HepG2 (cell line): ENCODE results near the gene C1QTNF1. TPM values are rescaled to one million over a fixed set of nuclear protein-coding genes. Genes with fewer than 3 reads are reported as not detected.

Source experiments
- GATAD2A ChIP-seq: IDR thresholded peaks from 2 replicates; pipeline ENCODE4 v1.6.1; 2016
- ZNF788 ChIP-seq: sonication (generic); formaldehyde crosslinking; IDR thresholded peaks from 2 replicates; pipeline ENCODE4 v1.5.0; 2020; ENCODE audit warnings: mild to moderate bottlenecking, missing genetic modification reagents, borderline replicate concordance
- polyA plus RNA-seq, 8 experiments: library from polyadenylated mRNA; depleted of rRNA in 3 of 8; stranded (reverse) in 7 of 8; unstranded in 1 of 8; fragments of >200 nt; fragmentation: Illumina TruSeq in 4 of 8; extraction: Trizol in 4 of 8; gene quantifications; 2 replicates each; pipeline versions ENCODE4 v1.2.1 to v1.2.3, GENCODE V29; 2011 to 2016; ENCODE audit warnings: low read depth in 4 of 8, missing spikeins in 1 of 8, mixed read lengths in 1 of 8; ENCODE audit not compliant: insufficient read depth in 1 of 8
- total RNA-seq, 5 experiments: library from RNA; depleted of rRNA; stranded (reverse); fragments of >200 nt; fragmentation: Illumina TruSeq; extraction: Trizol; gene quantifications; 2 replicates each; pipeline ENCODE4 v1.2.3, GENCODE V29; 2016; ENCODE audit warnings: low read depth in 1 of 5
- TF ChIP-seq, protein P1 (sequence below): sonication (generic); formaldehyde crosslinking; IDR thresholded peaks from 2 replicates; pipeline ENCODE4 v1.5.0; 2020; ENCODE audit warnings: mild to moderate bottlenecking, missing genetic modification reagents, borderline replicate concordance
- TF ChIP-seq, protein P2 (sequence below): sonication (generic); formaldehyde crosslinking; IDR thresholded peaks from 2 replicates; pipeline ENCODE4 v1.8.1; 2022; ENCODE audit warnings: low read depth, mild to moderate bottlenecking, missing genetic modification reagents
- TF ChIP-seq, protein P3 (sequence below): sonication (generic); formaldehyde crosslinking; IDR thresholded peaks from 2 replicates; pipeline ENCODE4 v1.5.1; 2020; ENCODE audit warnings: mild to moderate bottlenecking, missing genetic modification reagents, borderline replicate concordance
- TF ChIP-seq, protein P4 (sequence below): sonication (generic); formaldehyde crosslinking; conservative IDR thresholded peaks from 2 replicates; pipeline ENCODE4 v1.5.0; 2020; ENCODE audit warnings: missing genetic modification reagents
- TF ChIP-seq, protein P5 (sequence below): sonication (generic); formaldehyde crosslinking; IDR thresholded peaks from 2 replicates; pipeline ENCODE4 v1.4.0; 2020; ENCODE audit warnings: missing genetic modification reagents

Gene C1QTNF1
- total and polyA plus RNA-seq, 2 of the 13 experiments (the other 11 are each of a cell fraction or from before 2014, with no cell fraction given), result 0.18 to 0.86 TPM

DNA sequence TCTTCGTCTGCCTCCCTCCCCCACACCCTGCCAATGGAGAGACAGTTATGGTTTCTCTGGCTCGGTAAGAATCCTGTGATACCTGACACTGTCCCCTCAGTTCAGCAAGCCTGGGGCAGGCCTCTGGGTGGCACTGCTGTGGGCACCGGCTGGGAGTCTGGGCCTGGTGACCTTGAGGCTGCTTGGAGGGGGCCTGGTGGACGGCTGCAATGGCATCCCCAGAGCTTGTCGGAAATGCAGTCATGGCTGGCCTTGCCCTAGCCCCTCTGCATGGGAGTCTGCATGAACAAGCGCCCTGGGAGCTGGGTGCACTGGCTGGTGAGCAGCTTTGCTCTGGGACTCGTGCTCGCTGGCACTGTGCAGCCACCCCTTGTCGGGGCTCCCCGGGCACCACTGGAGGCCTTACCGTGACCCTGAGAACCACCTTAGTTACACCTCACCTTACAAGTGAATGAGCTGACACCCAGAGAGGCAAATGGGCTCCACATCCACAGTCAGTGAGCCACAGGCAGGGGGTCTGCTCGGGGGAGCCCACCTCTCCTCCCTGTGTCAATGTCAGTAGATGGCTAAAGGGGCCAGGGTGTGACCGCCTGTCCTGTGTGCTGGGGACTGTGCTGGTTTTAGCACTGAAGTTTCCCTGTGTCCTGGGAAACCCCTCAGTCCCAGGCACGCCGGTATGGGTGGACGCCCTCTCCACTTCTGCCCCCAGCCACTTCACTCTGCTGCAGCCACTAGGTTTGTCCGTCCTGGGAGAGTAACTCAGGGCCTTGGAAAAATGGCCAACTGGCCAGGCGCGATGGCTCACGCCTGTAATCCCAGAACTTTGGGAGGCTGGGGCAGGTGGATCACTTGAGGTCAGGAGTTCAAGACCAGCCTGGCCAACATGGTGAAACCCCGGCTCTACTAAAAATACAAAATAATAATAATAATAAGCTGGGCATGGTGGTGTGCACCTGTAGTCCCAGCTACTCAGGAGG, 45.7 kb upstream of the C1QTNF1 start (continued):
- 0 out of 2 replicates have a peak, but pooled peaks have one; percentile 1 for TF ChIP-seq ZNF788 (CRISPR knock-in tag)
- TF ChIP-seq, protein P1, sequence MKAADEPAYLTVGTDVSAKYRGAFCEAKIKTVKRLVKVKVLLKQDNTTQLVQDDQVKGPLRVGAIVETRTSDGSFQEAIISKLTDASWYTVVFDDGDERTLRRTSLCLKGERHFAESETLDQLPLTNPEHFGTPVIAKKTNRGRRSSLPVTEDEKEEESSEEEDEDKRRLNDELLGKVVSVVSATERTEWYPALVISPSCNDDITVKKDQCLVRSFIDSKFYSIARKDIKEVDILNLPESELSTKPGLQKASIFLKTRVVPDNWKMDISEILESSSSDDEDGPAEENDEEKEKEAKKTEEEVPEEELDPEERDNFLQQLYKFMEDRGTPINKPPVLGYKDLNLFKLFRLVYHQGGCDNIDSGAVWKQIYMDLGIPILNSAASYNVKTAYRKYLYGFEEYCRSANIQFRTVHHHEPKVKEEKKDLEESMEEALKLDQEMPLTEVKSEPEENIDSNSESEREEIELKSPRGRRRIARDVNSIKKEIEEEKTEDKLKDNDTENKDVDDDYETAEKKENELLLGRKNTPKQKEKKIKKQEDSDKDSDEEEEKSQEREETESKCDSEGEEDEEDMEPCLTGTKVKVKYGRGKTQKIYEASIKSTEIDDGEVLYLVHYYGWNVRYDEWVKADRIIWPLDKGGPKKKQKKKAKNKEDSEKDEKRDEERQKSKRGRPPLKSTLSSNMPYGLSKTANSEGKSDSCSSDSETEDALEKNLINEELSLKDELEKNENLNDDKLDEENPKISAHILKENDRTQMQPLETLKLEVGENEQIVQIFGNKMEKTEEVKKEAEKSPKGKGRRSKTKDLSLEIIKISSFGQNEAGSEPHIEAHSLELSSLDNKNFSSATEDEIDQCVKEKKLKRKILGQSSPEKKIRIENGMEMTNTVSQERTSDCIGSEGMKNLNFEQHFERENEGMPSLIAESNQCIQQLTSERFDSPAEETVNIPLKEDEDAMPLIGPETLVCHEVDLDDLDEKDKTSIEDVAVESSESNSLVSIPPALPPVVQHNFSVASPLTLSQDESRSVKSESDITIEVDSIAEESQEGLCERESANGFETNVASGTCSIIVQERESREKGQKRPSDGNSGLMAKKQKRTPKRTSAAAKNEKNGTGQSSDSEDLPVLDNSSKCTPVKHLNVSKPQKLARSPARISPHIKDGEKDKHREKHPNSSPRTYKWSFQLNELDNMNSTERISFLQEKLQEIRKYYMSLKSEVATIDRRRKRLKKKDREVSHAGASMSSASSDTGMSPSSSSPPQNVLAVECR, result peak; percentile 4; the same call in 1 of the 2 replicates
- TF ChIP-seq, protein P2, sequence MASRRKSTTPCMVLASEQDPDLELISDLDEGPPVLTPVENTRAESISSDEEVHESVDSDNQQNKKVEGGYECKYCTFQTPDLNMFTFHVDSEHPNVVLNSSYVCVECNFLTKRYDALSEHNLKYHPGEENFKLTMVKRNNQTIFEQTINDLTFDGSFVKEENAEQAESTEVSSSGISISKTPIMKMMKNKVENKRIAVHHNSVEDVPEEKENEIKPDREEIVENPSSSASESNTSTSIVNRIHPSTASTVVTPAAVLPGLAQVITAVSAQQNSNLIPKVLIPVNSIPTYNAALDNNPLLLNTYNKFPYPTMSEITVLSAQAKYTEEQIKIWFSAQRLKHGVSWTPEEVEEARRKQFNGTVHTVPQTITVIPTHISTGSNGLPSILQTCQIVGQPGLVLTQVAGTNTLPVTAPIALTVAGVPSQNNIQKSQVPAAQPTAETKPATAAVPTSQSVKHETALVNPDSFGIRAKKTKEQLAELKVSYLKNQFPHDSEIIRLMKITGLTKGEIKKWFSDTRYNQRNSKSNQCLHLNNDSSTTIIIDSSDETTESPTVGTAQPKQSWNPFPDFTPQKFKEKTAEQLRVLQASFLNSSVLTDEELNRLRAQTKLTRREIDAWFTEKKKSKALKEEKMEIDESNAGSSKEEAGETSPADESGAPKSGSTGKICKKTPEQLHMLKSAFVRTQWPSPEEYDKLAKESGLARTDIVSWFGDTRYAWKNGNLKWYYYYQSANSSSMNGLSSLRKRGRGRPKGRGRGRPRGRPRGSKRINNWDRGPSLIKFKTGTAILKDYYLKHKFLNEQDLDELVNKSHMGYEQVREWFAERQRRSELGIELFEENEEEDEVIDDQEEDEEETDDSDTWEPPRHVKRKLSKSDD (CRISPR knock-in tag), result no peak
- 0 out of 2 replicates have a peak, but pooled peaks have one; percentile 19 for TF ChIP-seq GATAD2A
- TF ChIP-seq, protein P3, sequence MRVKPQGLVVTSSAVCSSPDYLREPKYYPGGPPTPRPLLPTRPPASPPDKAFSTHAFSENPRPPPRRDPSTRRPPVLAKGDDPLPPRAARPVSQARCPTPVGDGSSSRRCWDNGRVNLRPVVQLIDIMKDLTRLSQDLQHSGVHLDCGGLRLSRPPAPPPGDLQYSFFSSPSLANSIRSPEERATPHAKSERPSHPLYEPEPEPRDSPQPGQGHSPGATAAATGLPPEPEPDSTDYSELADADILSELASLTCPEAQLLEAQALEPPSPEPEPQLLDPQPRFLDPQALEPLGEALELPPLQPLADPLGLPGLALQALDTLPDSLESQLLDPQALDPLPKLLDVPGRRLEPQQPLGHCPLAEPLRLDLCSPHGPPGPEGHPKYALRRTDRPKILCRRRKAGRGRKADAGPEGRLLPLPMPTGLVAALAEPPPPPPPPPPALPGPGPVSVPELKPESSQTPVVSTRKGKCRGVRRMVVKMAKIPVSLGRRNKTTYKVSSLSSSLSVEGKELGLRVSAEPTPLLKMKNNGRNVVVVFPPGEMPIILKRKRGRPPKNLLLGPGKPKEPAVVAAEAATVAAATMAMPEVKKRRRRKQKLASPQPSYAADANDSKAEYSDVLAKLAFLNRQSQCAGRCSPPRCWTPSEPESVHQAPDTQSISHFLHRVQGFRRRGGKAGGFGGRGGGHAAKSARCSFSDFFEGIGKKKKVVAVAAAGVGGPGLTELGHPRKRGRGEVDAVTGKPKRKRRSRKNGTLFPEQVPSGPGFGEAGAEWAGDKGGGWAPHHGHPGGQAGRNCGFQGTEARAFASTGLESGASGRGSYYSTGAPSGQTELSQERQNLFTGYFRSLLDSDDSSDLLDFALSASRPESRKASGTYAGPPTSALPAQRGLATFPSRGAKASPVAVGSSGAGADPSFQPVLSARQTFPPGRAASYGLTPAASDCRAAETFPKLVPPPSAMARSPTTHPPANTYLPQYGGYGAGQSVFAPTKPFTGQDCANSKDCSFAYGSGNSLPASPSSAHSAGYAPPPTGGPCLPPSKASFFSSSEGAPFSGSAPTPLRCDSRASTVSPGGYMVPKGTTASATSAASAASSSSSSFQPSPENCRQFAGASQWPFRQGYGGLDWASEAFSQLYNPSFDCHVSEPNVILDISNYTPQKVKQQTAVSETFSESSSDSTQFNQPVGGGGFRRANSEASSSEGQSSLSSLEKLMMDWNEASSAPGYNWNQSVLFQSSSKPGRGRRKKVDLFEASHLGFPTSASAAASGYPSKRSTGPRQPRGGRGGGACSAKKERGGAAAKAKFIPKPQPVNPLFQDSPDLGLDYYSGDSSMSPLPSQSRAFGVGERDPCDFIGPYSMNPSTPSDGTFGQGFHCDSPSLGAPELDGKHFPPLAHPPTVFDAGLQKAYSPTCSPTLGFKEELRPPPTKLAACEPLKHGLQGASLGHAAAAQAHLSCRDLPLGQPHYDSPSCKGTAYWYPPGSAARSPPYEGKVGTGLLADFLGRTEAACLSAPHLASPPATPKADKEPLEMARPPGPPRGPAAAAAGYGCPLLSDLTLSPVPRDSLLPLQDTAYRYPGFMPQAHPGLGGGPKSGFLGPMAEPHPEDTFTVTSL (CRISPR knock-in tag), result no peak
- TF ChIP-seq, protein P4, sequence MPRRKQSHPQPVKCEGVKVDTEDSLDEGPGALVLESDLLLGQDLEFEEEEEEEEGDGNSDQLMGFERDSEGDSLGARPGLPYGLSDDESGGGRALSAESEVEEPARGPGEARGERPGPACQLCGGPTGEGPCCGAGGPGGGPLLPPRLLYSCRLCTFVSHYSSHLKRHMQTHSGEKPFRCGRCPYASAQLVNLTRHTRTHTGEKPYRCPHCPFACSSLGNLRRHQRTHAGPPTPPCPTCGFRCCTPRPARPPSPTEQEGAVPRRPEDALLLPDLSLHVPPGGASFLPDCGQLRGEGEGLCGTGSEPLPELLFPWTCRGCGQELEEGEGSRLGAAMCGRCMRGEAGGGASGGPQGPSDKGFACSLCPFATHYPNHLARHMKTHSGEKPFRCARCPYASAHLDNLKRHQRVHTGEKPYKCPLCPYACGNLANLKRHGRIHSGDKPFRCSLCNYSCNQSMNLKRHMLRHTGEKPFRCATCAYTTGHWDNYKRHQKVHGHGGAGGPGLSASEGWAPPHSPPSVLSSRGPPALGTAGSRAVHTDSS (CRISPR knock-in tag), result no peak
- TF ChIP-seq, protein P5, sequence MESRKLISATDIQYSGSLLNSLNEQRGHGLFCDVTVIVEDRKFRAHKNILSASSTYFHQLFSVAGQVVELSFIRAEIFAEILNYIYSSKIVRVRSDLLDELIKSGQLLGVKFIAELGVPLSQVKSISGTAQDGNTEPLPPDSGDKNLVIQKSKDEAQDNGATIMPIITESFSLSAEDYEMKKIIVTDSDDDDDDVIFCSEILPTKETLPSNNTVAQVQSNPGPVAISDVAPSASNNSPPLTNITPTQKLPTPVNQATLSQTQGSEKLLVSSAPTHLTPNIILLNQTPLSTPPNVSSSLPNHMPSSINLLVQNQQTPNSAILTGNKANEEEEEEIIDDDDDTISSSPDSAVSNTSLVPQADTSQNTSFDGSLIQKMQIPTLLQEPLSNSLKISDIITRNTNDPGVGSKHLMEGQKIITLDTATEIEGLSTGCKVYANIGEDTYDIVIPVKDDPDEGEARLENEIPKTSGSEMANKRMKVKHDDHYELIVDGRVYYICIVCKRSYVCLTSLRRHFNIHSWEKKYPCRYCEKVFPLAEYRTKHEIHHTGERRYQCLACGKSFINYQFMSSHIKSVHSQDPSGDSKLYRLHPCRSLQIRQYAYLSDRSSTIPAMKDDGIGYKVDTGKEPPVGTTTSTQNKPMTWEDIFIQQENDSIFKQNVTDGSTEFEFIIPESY, result 0 out of 2 replicates have a peak, but pooled peaks have one; percentile 51
